Ishikawa (cell line): ENCODE results near the gene TRAK2.

ENCODE experiments used
- CREB1 ChIP-seq: IDR thresholded peaks from 2 replicates; pipeline ENCODE4 v1.6.1; 2012; ENCODE audit warnings: low read depth
- EP300 ChIP-seq: IDR thresholded peaks from 2 replicates; pipeline ENCODE4 v1.6.1; 2012; ENCODE audit warnings: borderline replicate concordance
- FOXM1 ChIP-seq: IDR thresholded peaks from 2 replicates; pipeline ENCODE4 v1.6.1; 2012; ENCODE audit warnings: low read depth, borderline replicate concordance
- TCF12 ChIP-seq: IDR thresholded peaks from 2 replicates; pipeline ENCODE4 v1.6.1; 2012; ENCODE audit warnings: low read depth
- TF ChIP-seq, protein P1 (sequence below): IDR thresholded peaks from 2 replicates; pipeline ENCODE4 v1.6.1; 2012
- TF ChIP-seq, protein P2 (sequence below): IDR thresholded peaks from 2 replicates; pipeline ENCODE4 v1.6.1; 2012; ENCODE audit warnings: low read depth, mild to moderate bottlenecking

DNA sequence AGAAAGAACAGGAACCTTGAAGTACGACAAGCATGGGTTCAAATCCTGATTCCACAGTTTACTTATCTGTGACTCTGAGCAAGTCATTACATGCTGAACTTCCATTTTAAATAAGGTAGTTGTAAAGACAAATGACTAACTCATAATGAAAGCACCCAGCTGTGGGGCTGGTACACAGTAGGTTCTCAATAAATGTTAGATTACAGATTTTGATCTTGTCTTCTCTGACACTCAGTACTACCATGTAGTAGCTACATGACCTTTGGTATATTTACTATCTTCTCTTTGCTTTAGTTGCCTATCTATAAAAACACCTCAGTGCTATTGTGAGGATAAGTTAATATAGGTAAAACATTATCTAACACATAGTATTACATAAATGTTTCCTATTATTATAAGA is 3.2 kb downstream of the TRAK2 start:
- TF ChIP-seq, protein P1, sequence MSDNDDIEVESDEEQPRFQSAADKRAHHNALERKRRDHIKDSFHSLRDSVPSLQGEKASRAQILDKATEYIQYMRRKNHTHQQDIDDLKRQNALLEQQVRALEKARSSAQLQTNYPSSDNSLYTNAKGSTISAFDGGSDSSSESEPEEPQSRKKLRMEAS: no peak
- TF ChIP-seq FOXM1 (no peak), TCF12 (no peak), EP300 (no peak), CREB1 (no peak)
- TF ChIP-seq, protein P2, sequence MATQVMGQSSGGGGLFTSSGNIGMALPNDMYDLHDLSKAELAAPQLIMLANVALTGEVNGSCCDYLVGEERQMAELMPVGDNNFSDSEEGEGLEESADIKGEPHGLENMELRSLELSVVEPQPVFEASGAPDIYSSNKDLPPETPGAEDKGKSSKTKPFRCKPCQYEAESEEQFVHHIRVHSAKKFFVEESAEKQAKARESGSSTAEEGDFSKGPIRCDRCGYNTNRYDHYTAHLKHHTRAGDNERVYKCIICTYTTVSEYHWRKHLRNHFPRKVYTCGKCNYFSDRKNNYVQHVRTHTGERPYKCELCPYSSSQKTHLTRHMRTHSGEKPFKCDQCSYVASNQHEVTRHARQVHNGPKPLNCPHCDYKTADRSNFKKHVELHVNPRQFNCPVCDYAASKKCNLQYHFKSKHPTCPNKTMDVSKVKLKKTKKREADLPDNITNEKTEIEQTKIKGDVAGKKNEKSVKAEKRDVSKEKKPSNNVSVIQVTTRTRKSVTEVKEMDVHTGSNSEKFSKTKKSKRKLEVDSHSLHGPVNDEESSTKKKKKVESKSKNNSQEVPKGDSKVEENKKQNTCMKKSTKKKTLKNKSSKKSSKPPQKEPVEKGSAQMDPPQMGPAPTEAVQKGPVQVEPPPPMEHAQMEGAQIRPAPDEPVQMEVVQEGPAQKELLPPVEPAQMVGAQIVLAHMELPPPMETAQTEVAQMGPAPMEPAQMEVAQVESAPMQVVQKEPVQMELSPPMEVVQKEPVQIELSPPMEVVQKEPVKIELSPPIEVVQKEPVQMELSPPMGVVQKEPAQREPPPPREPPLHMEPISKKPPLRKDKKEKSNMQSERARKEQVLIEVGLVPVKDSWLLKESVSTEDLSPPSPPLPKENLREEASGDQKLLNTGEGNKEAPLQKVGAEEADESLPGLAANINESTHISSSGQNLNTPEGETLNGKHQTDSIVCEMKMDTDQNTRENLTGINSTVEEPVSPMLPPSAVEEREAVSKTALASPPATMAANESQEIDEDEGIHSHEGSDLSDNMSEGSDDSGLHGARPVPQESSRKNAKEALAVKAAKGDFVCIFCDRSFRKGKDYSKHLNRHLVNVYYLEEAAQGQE: no peak
